Measurements from ENCODE around the gene CAPN12.

DNA sequence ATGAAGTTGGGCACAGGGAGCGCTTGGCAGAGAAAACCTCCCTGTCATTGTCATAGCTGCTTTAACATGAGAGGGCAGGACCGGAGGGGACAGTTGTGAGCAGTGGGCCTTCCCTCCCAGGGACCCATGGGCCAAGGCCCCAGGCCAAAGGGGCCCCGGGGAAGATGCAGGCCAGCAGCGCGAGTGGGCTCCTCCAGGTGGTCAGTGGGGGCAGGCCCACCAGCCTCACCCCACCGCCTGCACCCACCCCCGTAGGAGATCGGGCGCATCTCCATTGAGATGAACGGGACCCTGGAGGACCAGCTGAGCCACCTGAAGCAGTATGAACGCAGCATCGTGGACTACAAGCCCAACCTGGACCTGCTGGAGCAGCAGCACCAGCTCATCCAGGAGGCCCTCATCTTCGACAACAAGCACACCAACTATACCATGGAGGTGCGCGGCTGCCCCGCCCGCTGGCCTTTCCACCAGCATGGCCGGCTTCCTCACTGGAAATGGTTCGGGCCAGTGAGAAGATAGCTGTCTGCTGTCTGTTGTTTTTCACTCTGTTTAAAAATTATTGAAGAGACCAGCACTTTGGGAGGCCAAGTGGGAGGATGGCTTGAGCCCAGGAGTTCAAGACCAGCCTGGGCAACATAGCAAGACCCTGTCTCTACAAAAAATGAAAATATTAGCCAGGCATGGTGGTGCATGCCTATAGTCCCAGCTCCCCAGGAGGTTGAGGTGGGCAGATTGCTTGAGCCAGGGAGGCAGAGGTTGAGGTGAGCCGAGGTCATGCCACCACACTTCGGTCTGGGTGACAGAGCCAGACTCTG is 18.6 kb downstream of the CAPN12 start:
- no peak for TF ChIP-seq POLR2A (IDR thresholded peaks at IDR 0.05)
- TF ChIP-seq, protein P1, sequence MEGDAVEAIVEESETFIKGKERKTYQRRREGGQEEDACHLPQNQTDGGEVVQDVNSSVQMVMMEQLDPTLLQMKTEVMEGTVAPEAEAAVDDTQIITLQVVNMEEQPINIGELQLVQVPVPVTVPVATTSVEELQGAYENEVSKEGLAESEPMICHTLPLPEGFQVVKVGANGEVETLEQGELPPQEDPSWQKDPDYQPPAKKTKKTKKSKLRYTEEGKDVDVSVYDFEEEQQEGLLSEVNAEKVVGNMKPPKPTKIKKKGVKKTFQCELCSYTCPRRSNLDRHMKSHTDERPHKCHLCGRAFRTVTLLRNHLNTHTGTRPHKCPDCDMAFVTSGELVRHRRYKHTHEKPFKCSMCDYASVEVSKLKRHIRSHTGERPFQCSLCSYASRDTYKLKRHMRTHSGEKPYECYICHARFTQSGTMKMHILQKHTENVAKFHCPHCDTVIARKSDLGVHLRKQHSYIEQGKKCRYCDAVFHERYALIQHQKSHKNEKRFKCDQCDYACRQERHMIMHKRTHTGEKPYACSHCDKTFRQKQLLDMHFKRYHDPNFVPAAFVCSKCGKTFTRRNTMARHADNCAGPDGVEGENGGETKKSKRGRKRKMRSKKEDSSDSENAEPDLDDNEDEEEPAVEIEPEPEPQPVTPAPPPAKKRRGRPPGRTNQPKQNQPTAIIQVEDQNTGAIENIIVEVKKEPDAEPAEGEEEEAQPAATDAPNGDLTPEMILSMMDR (IDR thresholded peaks at IDR 0.05): no peak
